Non-pigmented ciliary epithelial cell (primary cell): ENCODE measurements around the gene THBS3.
"Not testable (repeated sequence)": the region's sequence is repeated elsewhere in the genome, so short reads cannot be mapped to it uniquely, and the experiment has no call there.

ENCODE experiments used
- DNase-seq: peaks from one replicate; pipeline ENCODE4 v3.0.0-alpha.2; 2010; ENCODE audit warnings: low read depth

THBS3 gene

GRCh38 chr1:155173478-155174323 is 34.0 kb downstream of the THBS3 start, which contains the start of gene TRIM46:
TRIM46 (plus strand) TSS chr1:155173849; CDS start chr1:155173967, 118 bp downstream.
- no peak for DNase-seq

DNA sequence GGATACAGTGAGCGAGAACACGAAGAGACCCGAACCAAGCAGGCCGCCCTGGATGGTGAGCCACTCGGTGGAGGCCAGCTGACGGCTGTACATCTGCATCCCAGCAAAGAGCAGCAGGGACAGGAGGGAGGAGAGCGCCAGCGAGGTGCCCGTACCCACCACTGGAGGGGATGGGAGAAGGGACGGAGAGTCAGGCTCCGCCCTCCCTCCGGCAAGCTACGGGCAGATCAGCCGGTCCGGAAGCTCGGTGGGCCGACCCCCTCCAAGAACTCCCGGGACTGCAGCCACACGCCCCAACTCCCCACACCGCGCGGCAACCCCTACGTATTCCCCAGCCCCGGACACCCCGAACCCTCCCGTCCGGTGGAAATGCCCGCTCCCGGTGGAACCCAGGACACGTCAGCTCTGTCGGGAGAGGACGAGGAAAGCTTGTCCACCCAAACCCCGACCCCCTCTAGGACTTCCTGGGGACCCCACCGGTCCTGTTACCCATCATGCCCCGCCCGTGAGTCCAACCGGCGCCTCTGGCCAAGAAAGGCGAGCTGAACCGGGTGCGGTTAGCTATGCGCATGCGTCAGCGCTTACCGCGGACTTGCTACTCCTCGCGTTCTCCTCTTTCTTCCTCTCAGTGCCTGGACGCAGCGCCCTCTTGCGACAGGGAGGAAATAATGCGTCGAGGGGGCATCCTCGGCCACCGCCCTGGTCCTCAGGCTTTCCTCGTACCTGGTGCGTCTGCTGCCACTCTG is 34.8 kb downstream of the THBS3 start, which contains the start of gene KRTCAP2:
Gene KRTCAP2, minus strand, starts transcription at position 573 of the 746 bp plus-strand sequence. Its CDS starts 80 bp downstream, at position 493.
- peak; percentile 90 for DNase-seq

DNA sequence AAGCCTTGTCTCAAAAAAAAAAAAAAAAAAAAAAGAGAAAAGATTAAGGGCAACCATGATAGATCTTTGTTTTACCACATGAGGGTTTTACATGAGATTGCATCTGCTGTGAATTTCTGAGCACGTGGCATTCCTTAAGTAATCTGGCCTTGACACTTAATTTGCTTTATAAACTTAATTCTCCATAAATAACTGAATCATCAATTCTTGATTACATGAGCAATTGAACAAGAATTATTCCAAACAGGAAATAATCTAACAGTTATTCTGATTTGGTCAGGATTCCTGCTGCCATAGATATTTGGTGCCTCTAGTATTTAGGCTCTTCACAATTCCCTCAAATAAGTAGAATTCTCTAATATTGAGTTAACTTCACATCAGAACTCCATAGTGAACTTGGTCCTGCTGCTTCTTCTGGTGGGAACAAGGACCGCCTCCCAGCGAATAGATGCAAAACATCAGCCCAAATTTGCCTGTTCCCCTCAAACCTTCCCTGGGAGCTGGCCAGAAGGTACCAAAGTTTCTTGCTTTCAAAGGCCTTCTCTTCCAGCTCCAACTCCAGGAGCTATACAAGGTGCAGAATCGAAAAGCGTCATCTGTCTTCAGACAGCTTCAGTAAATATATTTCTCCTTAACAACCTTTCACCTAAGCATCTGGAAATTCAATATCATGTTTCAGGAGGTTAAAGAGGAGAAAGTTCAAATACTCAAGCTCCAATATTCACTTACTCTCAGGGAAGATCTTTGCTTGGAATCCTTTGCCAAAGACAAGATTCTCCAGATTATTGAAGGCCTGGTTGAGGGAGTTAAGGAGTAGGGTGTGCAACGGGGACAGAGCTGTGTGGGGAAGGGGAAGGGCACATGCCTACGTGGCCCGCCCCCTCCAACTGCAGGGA is 35.6 kb downstream of the THBS3 start:
- no peak for DNase-seq

DNA sequence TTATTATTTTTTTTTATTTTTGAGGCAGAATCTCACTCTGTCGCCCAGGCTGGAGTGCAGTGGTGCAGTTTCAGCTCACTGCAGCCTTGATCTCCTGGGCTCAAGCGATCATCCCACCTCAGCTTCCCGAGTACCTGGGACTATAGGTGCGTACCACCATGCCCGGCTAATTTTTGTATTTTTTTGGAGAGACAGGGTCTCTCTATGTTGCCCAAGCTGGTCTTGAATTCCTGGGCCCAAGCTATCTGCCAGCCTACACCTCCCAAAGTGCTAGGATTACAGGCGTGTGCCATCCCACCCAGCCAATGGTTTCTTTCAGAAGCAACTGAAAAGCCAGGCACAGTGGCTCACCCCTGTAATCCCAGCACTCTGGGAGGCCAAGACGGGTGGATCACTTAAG is 36.9 kb downstream of the THBS3 start:
- no peak for DNase-seq

- DNase-seq: no peak
Observed at GRCh38 chr1:155170101-155170785, 37.5 kb downstream of the THBS3 start.

DNA sequence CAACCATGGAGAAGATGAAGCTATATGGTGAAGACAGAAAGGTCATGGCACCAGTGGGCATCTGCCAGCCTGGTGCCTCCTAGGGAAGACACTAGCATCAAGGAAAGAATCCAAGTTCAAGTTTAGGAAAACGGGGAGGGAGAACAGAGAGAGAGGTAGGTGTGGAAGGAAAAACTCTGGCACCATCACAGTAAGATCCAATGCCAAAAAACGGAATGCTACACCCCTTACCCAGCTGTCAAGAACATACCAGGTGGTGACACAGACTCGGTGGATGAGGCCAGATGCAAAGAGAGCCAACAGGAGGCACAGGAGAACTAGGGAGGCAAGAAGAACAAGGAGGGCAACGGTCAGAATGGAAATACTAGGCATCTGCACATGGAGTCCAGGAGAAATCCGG is 38.2 kb downstream of the THBS3 start:
- no peak for DNase-seq

DNA sequence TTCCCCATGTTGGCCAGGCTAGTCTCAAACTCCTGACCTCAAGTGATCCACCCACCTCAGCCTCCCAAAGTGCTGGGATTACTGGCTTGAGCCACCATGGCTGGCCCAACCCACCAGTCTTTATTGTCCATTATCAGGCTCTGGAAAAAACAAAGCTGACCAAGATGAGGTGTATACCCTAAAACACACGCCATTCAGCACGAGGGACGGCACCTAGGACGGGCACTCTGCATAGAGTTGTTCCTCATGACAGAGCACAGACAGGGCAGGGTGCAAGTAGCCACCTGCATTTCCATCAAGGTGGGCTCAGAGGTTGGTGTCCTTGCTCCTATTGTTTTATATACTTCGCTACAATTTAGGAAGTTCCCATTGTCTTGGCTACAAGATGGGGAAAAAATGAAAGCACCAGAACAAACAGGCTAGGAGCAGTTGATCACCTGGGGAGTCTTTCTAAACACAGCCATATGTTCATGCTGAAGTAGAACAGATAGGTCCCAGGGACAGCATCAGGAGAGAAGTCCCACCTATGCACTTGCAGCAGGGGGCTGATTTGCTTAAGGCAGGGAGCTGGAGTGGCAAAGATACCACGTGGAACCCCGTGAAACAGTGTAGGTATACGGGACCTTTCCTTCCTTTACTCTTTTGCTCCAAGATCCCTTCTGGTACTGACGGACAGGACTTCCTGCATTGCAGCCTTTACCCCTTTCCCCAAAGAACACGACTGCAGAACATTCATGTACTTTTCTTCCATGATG is 39.1 kb downstream of the THBS3 start:
- no peak for DNase-seq

GRCh38 chr1:155168105-155168445 is 39.6 kb downstream of the THBS3 start:
- DNase-seq: not testable (repeated sequence)

DNA sequence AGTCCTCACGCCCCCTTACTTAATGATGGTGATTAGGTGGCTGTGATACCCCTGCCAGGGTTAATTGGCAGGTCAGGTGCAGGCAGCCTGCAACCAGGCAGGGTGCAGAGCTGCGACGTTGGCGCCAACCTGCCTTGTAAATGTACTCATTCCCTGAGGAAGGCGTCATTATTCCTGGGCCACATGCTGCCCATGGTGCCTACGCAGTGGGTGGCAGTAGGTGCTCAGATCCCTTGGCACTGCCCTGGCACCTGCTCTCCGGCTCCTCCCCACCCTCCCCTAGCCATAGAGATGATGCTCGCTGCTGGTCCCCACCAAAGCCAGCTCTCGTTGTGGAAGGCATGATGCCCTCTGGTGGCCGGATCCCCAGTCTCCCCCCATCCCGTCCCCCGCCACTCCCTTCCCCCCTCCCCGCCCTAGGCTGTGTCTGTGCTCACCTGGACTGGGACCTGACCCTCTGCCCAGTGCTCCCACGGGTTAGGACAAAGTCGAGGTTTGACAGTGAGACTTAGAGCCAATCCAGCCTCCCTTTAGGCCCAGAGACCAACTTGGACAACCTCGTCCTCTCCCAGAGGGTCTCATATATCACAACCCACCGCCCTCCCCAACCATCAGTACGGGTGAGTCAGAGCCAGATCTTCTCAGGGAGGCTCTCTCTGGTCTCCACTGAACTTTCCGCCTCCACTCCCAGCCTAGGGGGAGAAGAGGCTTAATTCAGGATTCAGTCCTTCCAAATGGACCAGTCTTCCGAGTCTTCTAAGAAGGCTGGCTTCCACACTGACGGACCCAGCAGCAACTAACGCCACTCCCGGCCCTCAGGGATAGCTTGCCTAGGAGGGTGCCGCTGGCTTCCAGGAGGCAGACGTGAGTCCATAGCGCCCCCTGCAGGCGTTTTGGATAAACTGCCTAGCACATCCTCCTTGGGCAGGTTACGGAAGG is 40.3 kb downstream of the THBS3 start:
- peak; percentile 41 for DNase-seq

- no peak for DNase-seq
Observed at GRCh38 chr1:155166471-155167165, 41.1 kb downstream of the THBS3 start.

DNA sequence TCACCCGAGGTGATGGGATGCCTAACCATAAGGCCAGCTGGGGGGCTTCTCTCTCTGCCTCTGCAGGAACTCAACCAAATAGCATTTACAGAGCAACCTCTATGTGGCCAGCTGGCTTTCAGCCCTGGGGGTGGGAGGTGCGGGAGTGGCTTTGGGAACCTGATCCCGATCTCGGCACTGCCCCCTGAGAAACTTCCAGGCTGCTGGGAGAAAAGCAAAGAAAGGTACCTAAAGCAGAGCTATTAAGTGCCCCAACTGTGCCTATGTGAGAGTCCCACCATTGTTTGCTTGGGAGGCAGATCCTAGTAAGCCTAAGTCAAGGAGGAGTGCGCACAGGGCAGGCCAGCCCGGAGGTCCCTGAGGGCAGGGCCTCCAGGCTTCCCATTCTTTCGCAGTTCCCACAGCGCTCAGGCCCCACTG is 41.6 kb downstream of the THBS3 start:
- DNase-seq: no peak

- DNase-seq: not testable (repeated sequence)
Observed at GRCh38 chr1:155164625-155165024, 43.1 kb downstream of the THBS3 start.

DNA sequence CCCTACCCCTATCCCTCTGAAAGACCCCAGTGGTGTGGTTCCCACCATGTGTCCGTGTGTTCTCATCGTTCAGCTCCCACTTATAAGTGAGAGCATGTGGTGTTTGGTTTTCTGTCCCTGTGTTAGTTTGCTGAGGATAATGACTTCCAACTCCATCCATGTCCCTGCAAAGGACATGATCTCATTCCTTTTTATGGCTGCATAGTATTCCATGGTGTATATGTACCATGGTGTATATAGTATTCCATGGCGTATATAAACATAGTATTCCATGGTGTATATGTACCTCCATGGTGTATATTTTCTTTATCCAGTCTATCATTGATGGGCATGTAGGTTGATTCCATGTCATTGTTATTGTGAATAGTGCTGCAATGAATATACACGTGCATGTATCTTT is 43.9 kb downstream of the THBS3 start:
- not testable (repeated sequence) for DNase-seq

GRCh38 chr1:155162631-155163030 is 45.1 kb downstream of the THBS3 start:
- DNase-seq: not testable (repeated sequence)

DNA sequence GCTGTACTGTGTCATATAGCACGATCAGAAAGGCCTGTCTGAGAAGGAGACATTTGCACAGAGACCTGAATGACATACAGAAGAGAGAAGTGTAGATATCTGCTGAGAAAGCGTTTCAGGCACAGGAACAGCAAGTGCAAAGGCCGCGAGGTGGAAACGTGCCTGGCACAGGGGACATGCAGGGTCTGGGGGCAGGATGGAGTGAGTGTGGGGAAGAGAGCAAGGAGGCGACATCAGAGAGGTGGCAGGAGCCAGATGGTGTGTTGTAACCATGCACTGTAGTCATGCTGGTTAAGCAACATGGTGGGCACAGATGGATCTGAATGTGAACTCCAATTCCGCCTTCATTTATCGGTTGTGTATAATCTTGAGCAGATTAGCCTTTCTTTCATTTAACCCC is 47.6 kb downstream of the THBS3 start:
- no peak for DNase-seq

GRCh38 chr1:155158991-155159390 is 48.7 kb downstream of the THBS3 start:
- DNase-seq: no peak

GRCh38 chr1:155155996-155156643 is 51.6 kb downstream of the THBS3 start:
- not testable (repeated sequence) for DNase-seq
